Measurements from ENCODE around the gene FRAT1.

Gene FRAT1

GRCh38 chr10:97365761-97366351 is 46.8 kb downstream of the FRAT1 start:
- DNase-seq (ENCODE audit: low read depth): no peak

- no peak for DNase-seq (ENCODE audit: low read depth)
These were observed 47.5 kb downstream of the FRAT1 start for GRCh38 chr10:97366572-97366971.

- DNase-seq (ENCODE audit: low read depth): no peak
These were observed 48.1 kb downstream of the FRAT1 start for GRCh38 chr10:97367126-97367649.
